OCI-LY3 (cell line): ENCODE data around the gene RFX2.

ENCODE experiments used
- CTCF ChIP-seq: fragments of 200-600, 300-600 bp; sonication (generic); IDR thresholded peaks from 2 replicates; pipeline ENCODE4 v1.5.1; 2014; ENCODE audit warnings: antibody characterized with exemption, low read length, low read depth
- EZH2phosphoT487 ChIP-seq: fragments of 200-600 bp; shearing (Covaris generic); IDR thresholded peaks from 2 replicates; pipeline ENCODE4 v1.6.1; 2018; ENCODE audit warnings: antibody characterized with exemption, mixed run types, low read depth

DNA sequence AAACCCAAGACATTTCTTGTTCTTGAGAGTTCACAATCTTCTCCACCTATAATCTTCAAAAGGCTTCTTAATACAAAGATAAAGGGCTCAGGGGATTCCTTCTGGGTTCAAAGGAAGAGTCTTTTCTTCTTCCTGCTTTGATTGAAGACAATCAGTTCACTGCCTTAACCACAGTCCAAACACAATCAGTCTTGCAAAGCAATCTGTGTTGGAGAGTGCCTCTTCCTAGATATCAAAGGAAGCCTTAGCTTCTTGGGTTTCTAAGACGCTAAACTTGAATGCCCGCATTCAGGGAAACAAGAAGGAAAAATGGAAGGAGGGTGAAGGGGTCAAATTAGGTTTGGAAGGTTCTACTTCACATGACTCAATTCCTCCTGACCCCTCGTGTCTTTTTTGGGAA, 159.6 kb downstream of the RFX2 start:
- no peak for TF ChIP-seq CTCF
- no peak for TF ChIP-seq EZH2phosphoT487
